NCI-H82 (cell line): ENCODE data around the gene ZMYM3.
"Not testable (repeated sequence)": the region's sequence is repeated elsewhere in the genome, so short reads cannot be mapped to it uniquely, and the experiment has no call there.

ENCODE experiments used
- DNase-seq: peaks from one replicate; lab custom pipeline; 2025; lab: John Stamatoyannopoulos, UW

Gene ZMYM3

GRCh38 chrX:71254092-71254963 is at the start of gene ZMYM3:
TSS of gene ZMYM3 (minus strand) at chrX:71254140. CDS start at chrX:71253255, 885 bp downstream.
- peak; percentile 94 for DNase-seq

GRCh38 chrX:71302461-71303213 is 48.7 kb upstream of the ZMYM3 start:
- DNase-seq, result no peak

GRCh38 chrX:71301195-71301924 is 47.4 kb upstream of the ZMYM3 start, which contains the start of gene ITGB1BP2:
TSS of gene ITGB1BP2 (plus strand) at chrX:71301750. CDS start at chrX:71301807, 57 bp downstream.
- DNase-seq, result peak; percentile 94

DNA sequence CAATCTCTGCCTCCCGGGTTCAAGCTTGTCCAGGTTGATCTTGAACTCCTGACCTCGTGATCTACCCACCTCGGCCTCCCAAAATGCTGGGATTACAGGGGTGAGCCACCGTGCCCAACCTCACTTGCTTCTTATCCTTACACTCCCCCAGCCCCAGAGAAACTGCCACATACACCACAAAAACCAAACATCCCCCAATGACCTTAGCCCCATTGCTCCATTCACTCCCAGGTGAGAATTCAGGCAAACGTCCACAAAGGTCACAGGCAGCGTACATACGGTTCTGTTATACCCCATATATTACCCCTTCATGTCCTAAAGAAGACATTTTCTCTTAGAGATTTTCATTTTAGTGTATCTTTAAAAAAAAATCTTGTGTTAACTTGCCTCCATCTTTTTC is 46.6 kb upstream of the ZMYM3 start:
- not testable (repeated sequence) for DNase-seq

DNA sequence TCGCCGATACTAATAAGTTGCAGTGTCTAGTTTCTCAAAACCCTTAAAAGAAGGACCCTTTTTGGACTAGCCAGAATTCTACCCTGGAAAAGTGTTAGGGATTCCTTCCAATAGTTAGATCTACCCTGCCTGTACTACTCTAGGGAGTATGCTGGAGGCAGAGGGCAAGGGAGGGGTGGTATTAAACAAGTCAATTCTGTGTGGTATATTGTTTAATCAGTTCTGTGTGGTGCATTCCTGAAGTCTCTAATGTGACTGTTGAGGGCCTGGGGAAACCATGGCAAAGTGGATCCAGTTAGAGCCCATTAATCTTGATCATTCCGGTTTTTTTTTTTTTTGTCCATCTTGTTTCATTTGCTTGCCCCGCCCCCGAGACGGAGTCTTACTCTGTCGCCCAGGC is 46.1 kb upstream of the ZMYM3 start:
- DNase-seq, result peak; percentile 11

GRCh38 chrX:71298119-71298518 is 44.2 kb upstream of the ZMYM3 start:
- DNase-seq, result no peak

- DNase-seq, result no peak
Measured at GRCh38 chrX:71296806-71297205, 42.9 kb upstream of the ZMYM3 start.

DNA sequence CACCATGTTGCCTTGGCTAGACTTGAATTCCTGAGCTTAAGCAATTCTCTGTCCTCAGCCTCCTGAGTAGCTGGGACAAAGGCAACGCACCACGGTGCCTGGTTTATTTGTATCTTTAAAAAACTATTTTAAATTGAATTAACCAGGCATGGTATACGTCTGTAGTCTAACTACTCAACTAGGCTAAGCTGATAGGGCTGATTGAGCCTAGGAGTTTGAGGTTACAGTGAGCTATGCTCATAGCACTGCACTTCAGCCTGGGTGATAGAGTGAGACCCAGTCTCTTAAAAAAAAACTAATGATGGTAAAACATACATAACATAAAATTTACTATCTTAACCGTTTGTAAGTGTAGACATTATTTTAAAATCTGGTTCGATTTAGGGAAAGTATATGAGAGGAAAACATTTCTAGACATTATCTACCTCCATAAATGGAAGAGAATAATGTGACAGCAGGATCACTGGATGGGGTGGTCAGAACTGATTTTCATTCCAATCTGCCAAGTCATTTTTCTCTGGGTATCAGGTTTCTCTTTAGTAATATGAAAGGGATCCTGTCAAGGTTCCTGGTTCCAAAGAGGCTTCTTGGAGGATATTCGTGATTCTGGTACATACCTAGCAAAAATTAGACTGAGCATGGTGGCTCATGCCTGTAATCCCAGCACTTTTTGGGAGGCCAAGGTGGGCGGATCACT is 38.9 kb upstream of the ZMYM3 start:
- no peak for DNase-seq

DNA sequence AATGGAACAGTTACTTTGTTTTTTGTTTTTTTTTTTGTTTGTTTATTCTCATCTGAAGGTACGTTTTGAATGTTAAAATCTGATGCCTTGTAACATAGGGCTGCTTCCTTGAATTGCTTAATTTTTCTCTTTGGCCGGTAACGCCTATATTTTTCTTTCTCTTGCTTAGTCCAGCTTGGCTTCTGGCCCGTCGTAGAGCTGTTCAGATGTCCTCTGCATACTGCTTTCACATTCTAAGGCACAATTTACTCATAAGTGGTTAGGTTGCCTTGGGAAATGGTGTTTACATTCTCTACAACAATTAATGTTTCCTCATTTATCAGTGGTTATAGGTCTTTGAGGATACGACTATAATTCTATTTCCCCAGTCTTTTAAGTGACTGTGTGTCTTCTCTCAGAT is 37.4 kb upstream of the ZMYM3 start:
- DNase-seq, result no peak

- DNase-seq, result no peak
Measured at GRCh38 chrX:71285929-71286328, 32.0 kb upstream of the ZMYM3 start.

GRCh38 chrX:71283403-71284143 is 29.6 kb upstream of the ZMYM3 start, which contains the start of gene NONO:
TSS of gene NONO (plus strand) at chrX:71283635. CDS start at chrX:71290638, 7,003 bp downstream.
- peak; percentile 99 for DNase-seq

DNA sequence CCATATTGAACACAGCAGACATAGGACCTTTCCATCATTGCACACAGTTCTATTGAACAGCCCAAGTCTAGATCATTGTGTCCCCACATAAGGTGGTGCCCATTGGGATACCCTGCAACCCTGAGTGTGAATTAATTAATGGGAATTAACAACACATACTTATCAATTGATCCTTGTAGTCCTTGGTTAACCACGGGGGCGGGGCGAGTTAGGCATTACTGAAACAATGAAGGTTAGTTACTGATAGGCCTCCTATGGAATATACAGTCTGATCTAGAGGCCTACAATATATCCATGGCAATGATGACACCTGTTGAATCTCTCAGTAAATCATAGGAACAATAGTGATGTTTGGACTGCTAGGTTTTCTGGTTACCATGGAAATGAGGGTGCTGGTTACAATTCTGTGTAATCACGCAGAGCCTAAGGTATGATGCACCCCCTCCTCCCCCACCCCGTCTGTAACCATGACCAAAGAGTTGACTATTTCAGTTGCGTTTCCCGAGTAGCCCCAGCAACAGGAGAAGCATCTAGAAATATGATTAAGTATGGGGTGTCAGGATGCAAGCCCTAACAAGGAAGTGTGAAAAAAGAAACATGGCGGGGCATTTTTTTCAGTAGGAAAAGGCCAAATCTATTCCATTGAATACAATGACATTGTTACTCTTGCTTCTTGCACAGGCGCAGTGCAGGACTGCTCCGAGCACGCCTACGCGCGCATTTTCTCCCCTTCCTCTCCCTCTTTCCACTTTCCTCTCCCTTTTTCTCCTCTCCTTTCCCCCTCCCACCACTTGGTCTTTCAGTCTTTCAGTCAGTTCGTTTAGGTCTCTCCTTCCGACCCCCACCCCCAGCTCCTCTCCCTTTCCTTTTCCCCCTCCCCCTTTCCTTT is 28.8 kb upstream of the ZMYM3 start:
- DNase-seq, result peak; percentile 46

- DNase-seq, result not testable (repeated sequence)
Measured at GRCh38 chrX:71281300-71281699, 27.4 kb upstream of the ZMYM3 start.

DNA sequence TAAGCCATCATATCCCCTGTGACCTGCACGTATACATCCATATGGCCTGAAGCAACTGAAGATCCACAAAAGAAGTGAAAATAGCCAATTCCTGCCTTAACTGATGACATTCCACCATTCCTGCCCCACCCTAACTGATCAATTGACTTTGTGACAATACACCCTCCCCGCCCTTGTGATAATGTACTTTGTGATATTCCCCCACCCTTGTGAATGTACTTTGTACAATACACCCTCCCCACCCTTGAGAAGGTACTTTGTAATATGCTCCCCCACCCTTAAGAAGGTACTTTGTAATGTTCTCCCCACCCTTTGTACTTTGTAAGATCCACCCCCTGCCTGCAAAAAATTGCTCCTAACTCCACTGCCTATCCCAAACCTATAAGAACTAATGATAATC is 18.4 kb upstream of the ZMYM3 start:
- not testable (repeated sequence) for DNase-seq

GRCh38 chrX:71269801-71270395 is 16.0 kb upstream of the ZMYM3 start:
- no peak for DNase-seq

GRCh38 chrX:71268624-71269023 is 14.7 kb upstream of the ZMYM3 start:
- not testable (repeated sequence) for DNase-seq

- no peak for DNase-seq
Measured at GRCh38 chrX:71256856-71257255, 2.9 kb upstream of the ZMYM3 start.

DNA sequence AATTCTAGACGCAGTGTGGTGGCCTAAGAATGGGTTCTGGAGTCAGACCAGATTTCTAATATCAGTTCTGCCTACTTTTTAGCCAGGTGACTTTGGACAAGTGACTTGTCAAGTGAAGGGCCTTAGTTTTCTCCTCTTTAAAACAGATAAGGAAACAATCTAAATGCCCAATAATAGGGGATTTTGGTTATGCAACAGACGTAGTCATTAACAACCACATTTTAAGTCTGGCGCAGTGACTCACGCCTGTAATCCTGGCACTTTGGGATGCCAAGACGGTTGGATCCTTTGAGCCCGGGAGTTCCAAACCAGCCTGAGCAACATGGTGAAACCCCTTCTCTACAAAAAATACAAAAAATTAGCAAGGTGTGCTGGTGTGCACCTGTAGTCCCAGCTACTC is 2.1 kb upstream of the ZMYM3 start:
- no peak for DNase-seq
